ENCODE measurements around the gene TTC28. TPM values are rescaled to one million over a fixed set of nuclear protein-coding genes. Genes with fewer than 3 reads are reported as not detected.
"Not testable (repeated sequence)": the region's sequence is repeated elsewhere in the genome, so short reads cannot be mapped to it uniquely, and the experiment has no call there.

The TTC28 gene
- total RNA-seq, 2 donors from 2014 or later, result 4.2 to 5.4 TPM

- DNase-seq, result no peak
- H3K27ac Mint-ChIP-seq, result no peak overlapping the region
- no peak for ATAC-seq (replicated peaks in 1 of 2)
- no peaks in the 10 kb centered on the region for H3K4me1 Mint-ChIP-seq (ENCODE audit: low read depth)
- peaks cover 2 to 3% of the 10 kb centered on the region in 2 donors for H3K36me3 Mint-ChIP-seq (ENCODE audit: insufficient read depth in 2 of 2)
- no peak overlapping the region for H3K4me3 Mint-ChIP-seq
- no peaks in the 10 kb centered on the region for H3K9me3 Mint-ChIP-seq
- no peaks in the 10 kb centered on the region for H3K27me3 Mint-ChIP-seq (ENCODE audit: low read depth)
These were observed 23.8 kb upstream of the TTC28 start for GRCh38 chr22:28703436-28703835.

DNA sequence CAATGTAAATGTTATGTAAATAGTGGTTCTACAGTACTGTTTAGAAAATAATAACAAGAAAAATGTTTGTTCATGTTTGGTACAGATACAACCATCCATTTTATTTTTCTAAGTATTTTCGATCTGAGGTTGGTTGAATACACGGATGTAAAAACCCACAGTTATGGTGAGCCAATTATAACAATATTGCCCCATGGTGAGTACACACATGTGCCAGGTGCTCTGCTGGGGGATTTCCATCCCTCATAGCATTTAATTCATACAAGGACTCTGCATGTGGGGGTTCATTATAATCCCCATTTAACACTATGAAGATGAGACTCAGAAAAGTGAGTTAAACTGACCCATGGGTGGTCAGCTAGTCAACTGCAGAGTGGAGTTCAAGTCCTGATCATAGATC is 23.3 kb upstream of the TTC28 start:
- ATAC-seq (replicated peaks in 1 of 2) (no peak), DNase-seq (no peak)
- Mint-ChIP-seq H3K4me1 (ENCODE audit: low read depth) (no peaks in the 10 kb centered on the region), H3K27ac (no peak overlapping the region), H3K9me3 (no peaks in the 10 kb centered on the region), H3K36me3 (ENCODE audit: insufficient read depth in 2 of 2) (peaks cover 2 to 5% of the 10 kb centered on the region in 2 donors), H3K27me3 (ENCODE audit: low read depth) (no peaks in the 10 kb centered on the region), H3K4me3 (no peak overlapping the region)

DNA sequence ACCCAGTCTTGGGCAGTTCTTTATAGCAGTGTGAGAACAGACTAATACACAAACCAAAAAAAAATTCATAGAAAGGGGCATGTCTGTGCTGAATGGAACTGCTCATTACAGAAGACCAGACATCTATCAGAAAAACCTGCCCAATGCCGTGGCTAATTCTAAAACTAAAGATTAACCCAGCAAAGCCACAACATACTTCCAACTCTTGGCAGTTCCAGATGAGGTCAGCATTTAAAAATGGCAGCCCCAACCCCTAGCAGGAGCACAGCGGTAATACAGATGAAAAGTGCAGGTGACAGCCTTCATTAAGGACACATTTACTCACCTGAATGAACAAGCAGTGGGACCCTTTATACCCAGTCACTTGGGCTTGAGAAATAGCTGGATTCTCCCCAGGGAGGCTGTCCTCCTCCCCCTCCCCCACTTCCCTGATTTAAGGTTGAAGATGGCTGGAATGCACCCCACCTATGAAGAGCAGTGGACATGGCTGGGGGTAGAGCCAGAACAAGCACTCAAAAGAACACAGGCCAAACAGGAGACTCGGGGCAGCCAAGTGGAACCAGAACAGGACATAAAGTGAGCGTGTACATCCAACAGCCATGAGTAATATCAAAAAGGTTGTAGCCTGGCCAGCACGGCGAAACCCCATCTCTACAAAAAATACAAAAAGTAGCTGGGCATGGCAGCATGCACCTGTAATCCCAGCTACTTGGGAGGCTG is 13.6 kb upstream of the TTC28 start:
- H3K27me3 Mint-ChIP-seq (ENCODE audit: low read depth); H3K4me3 Mint-ChIP-seq; H3K4me1 Mint-ChIP-seq (ENCODE audit: low read depth); H3K9me3 Mint-ChIP-seq; DNase-seq; ATAC-seq (replicated peaks in 1 of 2); H3K36me3 Mint-ChIP-seq (ENCODE audit: insufficient read depth in 2 of 2); H3K27ac Mint-ChIP-seq: not testable (repeated sequence)

- H3K36me3 Mint-ChIP-seq (ENCODE audit: insufficient read depth in 2 of 2); DNase-seq; H3K9me3 Mint-ChIP-seq; H3K4me3 Mint-ChIP-seq; H3K4me1 Mint-ChIP-seq (ENCODE audit: low read depth); H3K27ac Mint-ChIP-seq; H3K27me3 Mint-ChIP-seq (ENCODE audit: low read depth); ATAC-seq (replicated peaks in 1 of 2): not testable (repeated sequence)
These were observed 10.2 kb upstream of the TTC28 start for GRCh38 chr22:28689796-28690195.

GRCh38 chr22:28682966-28683365 is 3.3 kb upstream of the TTC28 start:
- H3K27ac Mint-ChIP-seq; H3K4me3 Mint-ChIP-seq; ATAC-seq (replicated peaks in 1 of 2); H3K9me3 Mint-ChIP-seq; H3K36me3 Mint-ChIP-seq (ENCODE audit: insufficient read depth in 2 of 2); DNase-seq: not testable (repeated sequence)
- H3K4me1 Mint-ChIP-seq (ENCODE audit: low read depth), result peaks cover 13% of the 10 kb centered on the region
- H3K27me3 Mint-ChIP-seq (ENCODE audit: low read depth), result peaks cover 36% of the 10 kb centered on the region

GRCh38 chr22:28680813-28681490 is 1.3 kb upstream of the TTC28 start:
- peaks cover 13% of the 10 kb centered on the region for H3K4me1 Mint-ChIP-seq (ENCODE audit: low read depth)
- not testable (repeated sequence) for DNase-seq; ATAC-seq (replicated peaks in 1 of 2); H3K9me3 Mint-ChIP-seq; H3K27ac Mint-ChIP-seq; H3K36me3 Mint-ChIP-seq (ENCODE audit: insufficient read depth in 2 of 2)
- H3K27me3 Mint-ChIP-seq (ENCODE audit: low read depth), result peaks cover 43% of the 10 kb centered on the region
- peak overlapping the region; percentile 76 to 93 for H3K4me3 Mint-ChIP-seq

- not testable (repeated sequence) for ATAC-seq (replicated peaks in 1 of 2); H3K36me3 Mint-ChIP-seq (ENCODE audit: insufficient read depth in 2 of 2); H3K27ac Mint-ChIP-seq; H3K9me3 Mint-ChIP-seq
- Mint-ChIP-seq H3K4me3 (peak overlapping the region; percentile 82 to 85), H3K27me3 (ENCODE audit: low read depth) (peaks cover 57% of the 10 kb centered on the region), H3K4me1 (ENCODE audit: low read depth) (peaks cover 27% of the 10 kb centered on the region)
- DNase-seq, result peak; percentile 14 to 18
These were observed 646 bp downstream of the TTC28 start for GRCh38 chr22:28678778-28679610.

DNA sequence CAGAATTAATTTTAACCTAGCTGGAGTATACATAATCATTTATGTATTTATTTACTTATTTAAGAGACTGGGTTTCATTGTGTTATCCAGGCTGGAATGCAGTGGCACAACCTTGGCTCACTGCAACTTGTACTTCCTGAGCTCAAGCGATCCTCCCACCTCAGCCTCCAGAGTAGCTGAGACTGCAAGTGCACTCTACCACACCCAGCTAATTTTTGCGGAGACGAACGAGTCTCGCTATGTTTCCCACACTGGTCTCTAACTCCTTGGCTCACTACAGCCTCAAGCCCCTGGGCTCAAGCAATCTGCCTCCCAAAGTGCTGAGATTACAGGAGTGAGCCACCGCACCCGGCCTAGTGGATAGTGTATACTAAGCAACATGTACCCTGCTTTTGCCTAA is 1.5 kb downstream of the TTC28 start:
- H3K4me3 Mint-ChIP-seq; H3K9me3 Mint-ChIP-seq; ATAC-seq (replicated peaks in 1 of 2): not testable (repeated sequence)

GRCh38 chr22:28674121-28674563 is 5.5 kb downstream of the TTC28 start:
- DNase-seq, result peak; percentile 31 to 57
- Mint-ChIP-seq H3K4me3 (peak overlapping the region in 1 of 2 donors; percentile 78), H3K27ac (peak overlapping the region; percentile 100), H3K27me3 (ENCODE audit: low read depth) (peaks cover 55% of the 10 kb centered on the region), H3K4me1 (ENCODE audit: low read depth) (peaks cover 28% of the 10 kb centered on the region), H3K9me3 (peaks cover 1 to 8% of the 10 kb centered on the region in 2 donors), H3K36me3 (ENCODE audit: insufficient read depth in 2 of 2) (peaks cover 0 to 9% of the 10 kb centered on the region in 2 donors)
- peak; percentile 81 to 93 for ATAC-seq (replicated peaks in 1 of 2)

More for the DNA sequence above, 1.5 kb downstream of the TTC28 start:
- DNase-seq; H3K36me3 Mint-ChIP-seq (ENCODE audit: insufficient read depth in 2 of 2); H3K27ac Mint-ChIP-seq: not testable (repeated sequence)
- Mint-ChIP-seq H3K4me1 (ENCODE audit: low read depth) (peaks cover 35% of the 10 kb centered on the region), H3K27me3 (ENCODE audit: low read depth) (peaks cover 62% of the 10 kb centered on the region)

DNA sequence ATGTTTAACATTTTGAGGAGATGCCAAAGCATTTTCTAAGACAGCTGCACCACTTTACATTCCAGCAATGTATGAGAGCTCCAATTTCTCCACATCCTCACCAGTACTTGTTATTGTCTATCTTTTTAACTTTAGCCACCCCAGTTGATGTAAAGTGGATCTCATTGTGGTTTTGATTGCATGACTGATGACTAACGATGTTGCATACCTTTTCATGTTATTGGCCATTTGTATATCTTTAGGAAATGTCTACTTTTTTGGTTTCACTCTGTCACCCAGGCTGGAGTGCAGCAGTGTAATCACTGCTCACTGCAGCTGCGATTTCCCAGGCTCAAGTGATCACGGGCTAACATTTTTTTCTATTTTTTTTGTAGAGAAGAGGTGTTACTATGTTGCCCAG is 8.9 kb downstream of the TTC28 start:
- Mint-ChIP-seq H3K4me3 (no peak overlapping the region), H3K27ac (no peak overlapping the region), H3K9me3 (peaks cover 1 to 8% of the 10 kb centered on the region in 2 donors), H3K4me1 (ENCODE audit: low read depth) (peaks cover 28% of the 10 kb centered on the region), H3K36me3 (ENCODE audit: insufficient read depth in 2 of 2) (peaks cover 0 to 9% of the 10 kb centered on the region in 2 donors), H3K27me3 (ENCODE audit: low read depth) (peaks cover 36% of the 10 kb centered on the region)
- DNase-seq, result no peak
- peak in 1 of 2 donors; percentile 46 for ATAC-seq (replicated peaks in 1 of 2)

DNA sequence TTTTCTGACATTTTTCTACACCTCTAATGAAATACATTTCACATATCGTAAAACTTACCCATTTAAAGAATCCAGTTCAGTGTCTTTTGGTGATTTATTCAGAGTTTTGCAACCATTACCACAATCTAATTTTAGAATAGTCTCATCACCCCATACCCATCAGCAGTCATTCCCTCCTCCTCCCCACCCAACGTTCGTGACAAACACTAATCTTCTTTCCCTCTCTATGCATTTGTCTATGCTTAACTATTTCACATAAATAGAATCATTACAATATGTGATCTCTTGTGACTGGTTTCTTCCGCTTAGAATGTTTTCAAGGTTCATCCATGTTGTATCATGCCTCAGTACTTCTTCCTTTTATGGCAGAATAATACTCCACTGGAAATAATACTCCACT is 9.5 kb downstream of the TTC28 start:
- ATAC-seq (replicated peaks in 1 of 2), result no peak
- Mint-ChIP-seq H3K36me3 (ENCODE audit: insufficient read depth in 2 of 2) (peaks cover 0 to 9% of the 10 kb centered on the region in 2 donors), H3K27me3 (ENCODE audit: low read depth) (peaks cover 32% of the 10 kb centered on the region)

GRCh38 chr22:28669387-28669786 is 10.3 kb downstream of the TTC28 start:
- DNase-seq (no peak), ATAC-seq (replicated peaks in 1 of 2) (no peak)
- H3K4me3 Mint-ChIP-seq, result no peak overlapping the region
- H3K27ac Mint-ChIP-seq, result no peak overlapping the region
- peaks cover 1 to 8% of the 10 kb centered on the region in 2 donors for H3K9me3 Mint-ChIP-seq
- peaks cover 24% of the 10 kb centered on the region for H3K27me3 Mint-ChIP-seq (ENCODE audit: low read depth)
- peaks cover 0 to 9% of the 10 kb centered on the region in 2 donors for H3K36me3 Mint-ChIP-seq (ENCODE audit: insufficient read depth in 2 of 2)
- peaks cover 18% of the 10 kb centered on the region for H3K4me1 Mint-ChIP-seq (ENCODE audit: low read depth)

More for the DNA sequence above, 9.5 kb downstream of the TTC28 start:
- no peak overlapping the region for H3K4me3 Mint-ChIP-seq
- no peak for DNase-seq
- peaks cover 1 to 8% of the 10 kb centered on the region in 2 donors for H3K9me3 Mint-ChIP-seq
- no peak overlapping the region for H3K27ac Mint-ChIP-seq
- H3K4me1 Mint-ChIP-seq (ENCODE audit: low read depth), result peaks cover 26% of the 10 kb centered on the region

- not testable (repeated sequence) for H3K36me3 Mint-ChIP-seq (ENCODE audit: insufficient read depth in 2 of 2); ATAC-seq (replicated peaks in 1 of 2); DNase-seq; H3K4me1 Mint-ChIP-seq (ENCODE audit: low read depth); H3K9me3 Mint-ChIP-seq; H3K27me3 Mint-ChIP-seq (ENCODE audit: low read depth); H3K4me3 Mint-ChIP-seq; H3K27ac Mint-ChIP-seq
These were observed 16.1 kb downstream of the TTC28 start for GRCh38 chr22:28663569-28663942.

Data from activated T-cell treated with anti-CD3 and anti-CD28 coated beads, Interleukin-2, amount 50 U/mL, for 72 hours (primary cell).